Renal cortex interstitium (tissue), 11 donors: ENCODE results near the gene HOXA9. TPM values are rescaled to one million over a fixed set of nuclear protein-coding genes. Genes with fewer than 3 reads are reported as not detected.

Source experiments
- DNase-seq, 11 donors: peaks; one replicate each; pipeline ENCODE4 v3.0.0-alpha.2; 2013; ENCODE audit warnings: low read depth in 9 of 11, low spot score in 4 of 11; ENCODE audit errors: extremely low read depth in 1 of 11
- polyA plus RNA-seq, 3 donors: library from polyadenylated mRNA; unstranded; fragments of 120-200 nt; gene quantifications; one replicate each; pipeline ENCODE4 v1.2.1, GENCODE V29; 2013; ENCODE audit not compliant: insufficient read length in 3 of 3

Gene HOXA9
- polyA plus RNA-seq, 3 donors: 107 to 119 (median 118) TPM

DNA sequence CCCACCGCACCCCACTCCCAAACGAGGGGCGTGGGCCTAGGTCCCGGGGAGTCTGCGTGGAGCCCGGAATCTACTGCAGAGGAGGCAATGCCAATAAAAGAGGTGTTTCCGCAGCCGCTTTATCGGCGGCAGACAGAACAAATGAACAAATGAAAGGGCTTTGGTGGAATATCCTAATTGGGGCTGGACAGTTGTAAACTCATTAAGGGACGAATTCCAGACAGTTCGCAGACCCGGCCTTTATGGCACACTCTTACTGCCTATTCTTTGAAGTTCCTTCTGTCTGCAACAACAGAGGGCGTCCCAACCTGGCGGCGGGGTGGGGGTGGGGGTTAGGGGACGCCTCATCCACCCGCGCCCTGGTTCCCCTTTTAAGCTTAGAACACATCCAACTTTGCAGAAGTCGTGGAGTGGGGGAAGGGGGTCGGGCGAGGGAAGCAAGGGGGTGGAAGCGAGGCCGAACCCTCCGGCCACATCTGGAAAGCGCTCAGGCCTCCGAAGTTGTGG is 4.1 kb downstream of the HOXA9 start:
- no peak for DNase-seq

GRCh38 chr7:27160546-27161213 is 4.7 kb downstream of the HOXA9 start:
- DNase-seq: peak in 9 of 11 donors; percentile 88 to 94 (median 91)

DNA sequence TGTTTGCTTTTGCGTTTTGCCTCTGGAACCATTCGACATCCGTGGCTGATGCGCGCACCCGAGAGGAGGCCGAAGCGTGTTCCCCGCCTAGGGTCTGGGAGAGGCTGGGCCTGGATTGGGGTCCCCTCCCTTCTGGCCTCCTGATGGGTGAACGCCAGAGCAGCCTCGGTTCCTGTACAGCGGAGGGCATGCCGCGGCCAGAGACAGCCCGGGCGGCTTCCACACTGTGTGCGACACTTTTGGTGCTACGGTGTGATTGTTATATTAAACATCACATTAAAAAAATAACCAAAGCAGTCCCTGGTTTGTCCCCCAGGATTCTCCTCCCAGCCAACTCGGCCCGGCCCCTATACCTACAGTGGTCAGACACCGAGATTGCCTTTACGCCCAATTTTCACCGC is 5.2 kb downstream of the HOXA9 start:
- DNase-seq: no peak

- no peak for DNase-seq
Observed at GRCh38 chr7:27159266-27160144, 5.8 kb downstream of the HOXA9 start.

- no peak for DNase-seq
Observed at GRCh38 chr7:27158436-27159265, 6.7 kb downstream of the HOXA9 start.

- peak in 1 of 11 donors; percentile 75 for DNase-seq
Observed at GRCh38 chr7:27157702-27158431, 7.5 kb downstream of the HOXA9 start.

GRCh38 chr7:27156916-27157701 is 8.2 kb downstream of the HOXA9 start:
- DNase-seq: no peak

GRCh38 chr7:27156508-27156898 is 8.8 kb downstream of the HOXA9 start, which contains the start of gene HOXA7:
HOXA7 (minus strand) TSS chr7:27156675; CDS start chr7:27156545, 130 bp downstream.
- peak in 8 of 11 donors; percentile 80 to 94 (median 91) for DNase-seq

- no peak for DNase-seq
Observed at GRCh38 chr7:27155816-27156507, 9.4 kb downstream of the HOXA9 start.

- DNase-seq: no peak
Observed at GRCh38 chr7:27154901-27155815, 10.2 kb downstream of the HOXA9 start.

DNA sequence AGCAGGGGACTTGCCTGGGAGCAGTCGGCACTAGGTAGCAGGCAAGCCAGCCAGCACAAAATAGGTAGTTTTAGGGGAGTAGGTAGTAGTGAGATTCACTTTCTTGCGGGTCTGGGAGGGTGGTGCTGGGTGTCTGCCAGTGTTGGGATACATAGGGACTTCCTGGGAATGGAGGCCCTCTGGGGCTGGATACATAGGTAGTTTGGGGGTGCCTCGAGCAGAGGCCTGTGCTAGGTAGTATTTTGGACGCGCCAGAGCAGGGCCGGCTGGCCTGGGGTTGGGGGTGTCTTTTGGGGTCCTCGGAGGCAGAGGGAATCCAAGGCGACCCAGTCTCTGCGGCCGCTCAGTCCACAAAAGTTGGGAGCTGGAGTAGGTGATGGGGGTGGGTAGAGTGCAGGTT is 11.0 kb downstream of the HOXA9 start:
- DNase-seq: no peak

DNA sequence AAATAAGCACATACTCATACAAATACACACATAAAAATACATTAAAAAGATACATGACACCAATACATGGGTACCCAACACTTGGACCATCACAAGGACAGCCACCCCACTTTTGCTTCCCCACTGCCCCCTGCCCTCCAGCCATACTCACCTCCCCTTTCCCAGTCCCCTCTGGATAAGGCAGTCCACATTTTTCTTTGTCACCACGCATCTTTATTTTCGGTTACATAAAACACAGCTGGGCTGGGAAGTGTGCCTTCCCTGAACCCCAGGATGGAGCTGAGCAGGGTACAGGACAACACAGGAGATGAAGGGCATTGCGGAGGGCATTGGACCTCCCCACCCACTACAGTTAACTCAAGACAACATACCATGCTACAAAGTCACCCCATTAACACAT is 11.8 kb downstream of the HOXA9 start:
- DNase-seq: no peak

DNA sequence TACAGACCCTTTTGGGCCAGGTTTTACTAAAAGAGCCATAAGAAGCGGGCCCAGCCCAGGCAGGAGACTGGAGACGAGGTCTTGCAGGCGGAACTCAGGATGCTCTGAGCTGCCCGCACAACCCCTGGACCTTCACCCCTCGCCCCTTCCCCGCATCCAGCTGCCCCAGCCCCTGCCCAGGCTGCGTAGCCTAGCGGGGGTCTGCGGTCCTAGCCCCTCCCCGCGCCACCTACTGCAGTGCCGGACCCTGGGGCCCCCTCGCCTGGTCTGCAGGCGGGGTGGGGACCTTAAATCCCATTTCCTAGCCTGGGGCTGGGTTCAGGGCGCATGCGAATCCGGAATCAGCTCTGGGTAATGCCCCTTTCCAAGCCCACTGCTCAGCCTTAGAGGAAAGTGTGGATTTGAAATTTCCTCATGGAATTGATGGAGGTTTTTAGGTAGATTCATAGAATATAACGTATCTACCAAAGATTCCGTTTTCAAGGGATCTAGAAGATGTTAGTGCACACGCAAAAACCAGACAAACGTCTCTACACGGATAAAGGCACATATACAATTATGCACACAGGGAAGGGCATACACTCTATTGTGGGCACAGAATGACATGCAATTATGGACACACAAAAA is 12.4 kb downstream of the HOXA9 start:
- no peak for DNase-seq

DNA sequence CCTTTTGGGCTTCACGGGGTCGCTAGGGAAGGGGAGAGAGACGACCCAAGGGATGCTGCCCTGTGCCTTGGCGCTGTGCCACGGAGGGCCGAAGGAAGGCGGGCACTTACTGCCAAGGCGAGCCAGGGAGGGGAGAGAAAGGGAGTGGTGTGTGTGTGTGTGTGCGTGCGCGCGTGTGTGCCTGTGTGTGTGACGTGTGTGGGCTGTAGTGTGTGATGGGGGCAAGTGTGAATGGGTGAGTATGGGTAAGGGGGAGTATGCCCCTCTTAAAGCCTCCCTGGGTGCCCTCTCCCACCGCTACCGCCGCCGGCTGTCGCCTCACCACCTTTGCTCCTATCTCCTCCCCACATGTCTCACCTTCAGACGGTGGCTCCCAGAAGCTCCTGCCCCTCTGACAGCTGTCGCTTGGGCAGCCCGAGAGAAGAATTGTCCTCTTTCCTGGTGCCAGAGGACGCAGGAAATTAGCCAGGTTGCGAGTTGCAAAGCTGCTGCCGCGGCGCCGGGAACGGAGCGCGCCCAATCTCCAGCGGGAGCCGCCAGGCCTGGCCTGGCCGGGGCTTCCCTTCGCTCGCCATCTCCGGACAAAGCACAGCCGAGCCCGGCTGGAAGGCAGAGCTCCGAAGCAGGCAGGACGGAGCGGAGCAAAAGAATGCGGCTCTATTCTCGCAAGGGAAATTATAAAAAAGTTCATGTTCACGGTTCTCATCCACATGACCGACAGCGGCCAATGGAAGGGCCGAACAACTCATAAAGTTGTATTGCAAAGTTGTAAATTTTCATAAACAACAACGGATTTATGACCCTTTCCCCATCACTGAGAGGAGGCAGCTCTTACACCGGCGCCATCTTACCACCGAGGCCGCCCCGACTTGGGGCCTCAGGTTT is 13.2 kb downstream of the HOXA9 start, which contains the start of gene HOXA3:
TSS of gene HOXA3 (minus strand) at position 653 of the 885 bp plus-strand sequence. CDS start 41,943 bp downstream, outside the sequence.
- DNase-seq: peak in 9 of 11 donors; percentile 83 to 95 (median 88)
